WTC11 (cell line): ENCODE measurements around the gene HNF1A.

Source experiments
- ATF6 ChIP-seq: sonication (generic); formaldehyde crosslinking; IDR thresholded peaks from 2 replicates; pipeline ENCODE4 v1.8.1; 2023; ENCODE audit warnings: mild to moderate bottlenecking, missing genetic modification reagents
- CTCF ChIP-seq: fragments of 200-600 bp; IDR thresholded peaks from 2 replicates; pipeline ENCODE4 v1.8.0; 2022; ENCODE audit warnings: antibody characterized with exemption
- SP1 ChIP-seq: sonication (generic); formaldehyde crosslinking; conservative IDR thresholded peaks from 2 replicates; pipeline ENCODE4 v1.8.1; 2022; ENCODE audit warnings: missing genetic modification reagents
- USF2 ChIP-seq: sonication (generic); formaldehyde crosslinking; IDR thresholded peaks from 2 replicates; pipeline ENCODE4 v1.8.1; 2023; ENCODE audit warnings: mild to moderate bottlenecking, missing genetic modification reagents, moderate library complexity
- ZNF263 ChIP-seq: sonication (generic); formaldehyde crosslinking; IDR thresholded peaks from 2 replicates; pipeline ENCODE4 v1.8.1; 2022; ENCODE audit warnings: low read depth, mild to moderate bottlenecking, moderate library complexity, missing genetic modification reagents

GRCh38 chr12:121033625-121034349 lies 55.4 kb downstream of the HNF1A start:
- TF ChIP-seq ZNF263 (CRISPR knock-in tag) (no peak), CTCF (no peak), SP1 (CRISPR knock-in tag) (no peak), ATF6 (CRISPR knock-in tag) (no peak), USF2 (CRISPR knock-in tag) (no peak)
